ENCODE results near the gene LGR6. TPM values are rescaled to one million over a fixed set of nuclear protein-coding genes. Genes with fewer than 3 reads are reported as not detected.

Gene LGR6
- polyA plus RNA-seq, 3 donors = not detected

GRCh38 chr1:202362212-202362611 is 168.6 kb downstream of the LGR6 start:
- Histone ChIP-seq H4K20me1 (ENCODE audit: insufficient read depth, low read length) (peaks cover 73% of the 10 kb centered on the region), H3K27ac (ENCODE audit: low read depth in 1 of 2, low read length in 2 of 2) (no peak overlapping the region), H3K4me1 (ENCODE audit: control insufficient read depth in 1 of 2, insufficient read depth in 2 of 2, low read length in 2 of 2) (no peaks in the 10 kb centered on the region), H3K36me3 (replicated peaks in 1 of 2; ENCODE audit: control insufficient read depth in 1 of 2, insufficient read depth in 2 of 2, low read length in 2 of 2) (no peaks in the 10 kb centered on the region), H3K9me3 (replicated peaks in 1 of 2; ENCODE audit: control insufficient read depth in 1 of 2, insufficient read depth in 1 of 2, low read length in 2 of 2) (no peaks in the 10 kb centered on the region), H3K79me2 (ENCODE audit: insufficient read depth, low read length) (peaks cover 88% of the 10 kb centered on the region), H3K4me2 (replicated peaks; ENCODE audit: extremely low read depth, low read length, poor library complexity, severe bottlenecking) (no peak overlapping the region), H3K4me3 (replicated peaks in 1 of 3; ENCODE audit: low read depth in 2 of 3, low read length in 3 of 3) (no peak overlapping the region), H2AFZ (ENCODE audit: insufficient read depth, low read depth, low read length, poor library complexity, severe bottlenecking) (no peak overlapping the region), H3K27me3 (ENCODE audit: control insufficient read depth in 2 of 2, insufficient read depth in 2 of 2, low read length in 2 of 2) (no peaks in the 10 kb centered on the region), H3K9ac (ENCODE audit: insufficient read depth, low read length, poor library complexity, severe bottlenecking) (no peak overlapping the region)
- no peak for TF ChIP-seq CTCF (IDR thresholded peaks at IDR 0.05)
- no peak for DNase-seq
- H3K9me3 Mint-ChIP-seq = peaks cover 0 to 3% (median 0%) of the 10 kb centered on the region in 7 donors
- no peak overlapping the region for H3K27ac Mint-ChIP-seq
- 80% methylated on average over 1 of the region's 2 CpGs for WGBS (ENCODE audit: insufficient coverage)
- intact Hi-C loops (cut with micrococcal nuclease) = no loop called here
- H3K4me1 Mint-ChIP-seq = peaks cover 8% of the 10 kb centered on the region
- no peak overlapping the region for H3K4me3 Mint-ChIP-seq
- H3K27me3 Mint-ChIP-seq (ENCODE audit: low read depth in 3 of 3) = no peaks in the 10 kb centered on the region
- H3K36me3 Mint-ChIP-seq = peaks cover under 1 to 3% of the 10 kb centered on the region in 2 donors

- H3K27me3 ChIP-seq (ENCODE audit: control insufficient read depth in 2 of 2, insufficient read depth in 2 of 2, low read length in 2 of 2) = no peaks in the 10 kb centered on the region
- Mint-ChIP-seq H3K27ac (no peak overlapping the region), H3K36me3 (peaks cover 6 to 12% of the 10 kb centered on the region in 2 donors), H3K4me1 (peaks cover 7% of the 10 kb centered on the region), H3K4me3 (no peak overlapping the region), H3K9me3 (peaks cover 0 to 3% (median 0%) of the 10 kb centered on the region in 7 donors), H3K27me3 (ENCODE audit: low read depth in 3 of 3) (peaks cover 0 to 2% (median 0%) of the 10 kb centered on the region in 3 donors)
- H3K79me2 ChIP-seq (ENCODE audit: insufficient read depth, low read length) = peaks cover 69% of the 10 kb centered on the region
- H3K9me3 ChIP-seq (replicated peaks in 1 of 2; ENCODE audit: control insufficient read depth in 1 of 2, insufficient read depth in 1 of 2, low read length in 2 of 2) = no peaks in the 10 kb centered on the region
- no peaks in the 10 kb centered on the region for H3K4me1 ChIP-seq (ENCODE audit: control insufficient read depth in 1 of 2, insufficient read depth in 2 of 2, low read length in 2 of 2)
- no peaks in the 10 kb centered on the region for H3K36me3 ChIP-seq (replicated peaks in 1 of 2; ENCODE audit: control insufficient read depth in 1 of 2, insufficient read depth in 2 of 2, low read length in 2 of 2)
- TF ChIP-seq CTCF (IDR thresholded peaks at IDR 0.05) = no peak
- DNase-seq = no peak
- H3K4me2 ChIP-seq (replicated peaks; ENCODE audit: extremely low read depth, low read length, poor library complexity, severe bottlenecking) = no peak overlapping the region
- peaks cover 60% of the 10 kb centered on the region for H4K20me1 ChIP-seq (ENCODE audit: insufficient read depth, low read length)
- no peak overlapping the region for H3K27ac ChIP-seq (ENCODE audit: low read depth in 1 of 2, low read length in 2 of 2)
- WGBS (ENCODE audit: insufficient coverage) = 20% methylated on average over 2 of the region's 4 CpGs
- intact Hi-C loops (cut with micrococcal nuclease) = no loop called here
- H3K9ac ChIP-seq (ENCODE audit: insufficient read depth, low read length, poor library complexity, severe bottlenecking) = no peak overlapping the region
- no peak overlapping the region for H2AFZ ChIP-seq (ENCODE audit: insufficient read depth, low read depth, low read length, poor library complexity, severe bottlenecking)
- no peak overlapping the region for H3K4me3 ChIP-seq (replicated peaks in 1 of 3; ENCODE audit: low read depth in 2 of 3, low read length in 3 of 3)
These were observed 171.7 kb downstream of the LGR6 start for GRCh38 chr1:202365092-202365815.
